Adrenal gland (tissue), 5 donors: ENCODE results near the gene MAGEA8.
"Not testable (repeated sequence)": the region's sequence is repeated elsewhere in the genome, so short reads cannot be mapped to it uniquely, and the experiment has no call there.

Experiments used
- POLR2A ChIP-seq, 2 donors: fragments of 450-650 bp; IDR thresholded peaks; one replicate each; pipeline ENCODE4 v1.6.1; 2017; ENCODE audit warnings: antibody characterized with exemption in 2 of 2, mild to moderate bottlenecking in 2 of 2, moderate library complexity in 1 of 2
- TF ChIP-seq, protein P1 (sequence below), 6 experiments: fragments of 450-650 bp in 4 of 6; fragments of 200-600 bp in 2 of 6; sonication (generic) in 1 of 6; IDR thresholded peaks; 1 replicate in 5 of 6; 2 replicates in 1 of 6; pipeline versions ENCODE4 v1.5.1 to v1.8.0; 2016 to 2021; ENCODE audit warnings: antibody characterized with exemption in 6 of 6, mild to moderate bottlenecking in 2 of 6, moderate library complexity in 1 of 6
- donor health status: DM: no; HTN: no; CAD: no.

DNA sequence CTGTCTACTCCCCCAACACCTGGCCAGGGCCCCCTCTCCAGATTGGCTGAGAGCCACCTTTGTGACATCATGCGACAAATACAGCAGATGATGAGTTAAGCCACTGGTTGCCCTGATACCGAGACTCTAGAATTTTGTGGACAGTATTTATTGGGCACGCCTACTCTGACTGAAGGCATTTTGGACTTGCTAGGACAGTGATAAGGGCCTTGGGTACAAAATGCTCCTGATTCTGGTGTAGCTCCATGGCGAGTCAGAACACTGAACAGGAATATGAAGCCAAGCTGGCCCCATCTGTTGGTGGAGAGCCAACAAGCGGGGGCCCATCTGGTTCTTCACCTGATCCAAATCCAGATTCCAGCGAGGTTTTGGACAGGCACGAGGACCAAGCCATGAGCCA lies 48.4 kb downstream of the MAGEA8 start, which contains the start of gene HSFX4:
- not testable (repeated sequence) for TF ChIP-seq POLR2A (IDR thresholded peaks at IDR 0.05)
- TF ChIP-seq, protein P1, sequence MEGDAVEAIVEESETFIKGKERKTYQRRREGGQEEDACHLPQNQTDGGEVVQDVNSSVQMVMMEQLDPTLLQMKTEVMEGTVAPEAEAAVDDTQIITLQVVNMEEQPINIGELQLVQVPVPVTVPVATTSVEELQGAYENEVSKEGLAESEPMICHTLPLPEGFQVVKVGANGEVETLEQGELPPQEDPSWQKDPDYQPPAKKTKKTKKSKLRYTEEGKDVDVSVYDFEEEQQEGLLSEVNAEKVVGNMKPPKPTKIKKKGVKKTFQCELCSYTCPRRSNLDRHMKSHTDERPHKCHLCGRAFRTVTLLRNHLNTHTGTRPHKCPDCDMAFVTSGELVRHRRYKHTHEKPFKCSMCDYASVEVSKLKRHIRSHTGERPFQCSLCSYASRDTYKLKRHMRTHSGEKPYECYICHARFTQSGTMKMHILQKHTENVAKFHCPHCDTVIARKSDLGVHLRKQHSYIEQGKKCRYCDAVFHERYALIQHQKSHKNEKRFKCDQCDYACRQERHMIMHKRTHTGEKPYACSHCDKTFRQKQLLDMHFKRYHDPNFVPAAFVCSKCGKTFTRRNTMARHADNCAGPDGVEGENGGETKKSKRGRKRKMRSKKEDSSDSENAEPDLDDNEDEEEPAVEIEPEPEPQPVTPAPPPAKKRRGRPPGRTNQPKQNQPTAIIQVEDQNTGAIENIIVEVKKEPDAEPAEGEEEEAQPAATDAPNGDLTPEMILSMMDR (IDR thresholded peaks at IDR 0.05), result not testable (repeated sequence)
